ENCODE measurements around the gene VILL.
"Not testable (repeated sequence)": the region's sequence is repeated elsewhere in the genome, so short reads cannot be mapped to it uniquely, and the experiment has no call there.

VILL gene

GRCh38 chr3:38053286-38053685, 62.7 kb downstream of the VILL start:
- not testable (repeated sequence) for H3K27ac ChIP-seq; DNase-seq (ENCODE audit: low read depth, low spot score)

- DNase-seq (ENCODE audit: low read depth, low spot score); H3K27ac ChIP-seq: not testable (repeated sequence)
Measured at GRCh38 chr3:38053813-38054498, 63.4 kb downstream of the VILL start.

GRCh38 chr3:38054499-38055001, 64.0 kb downstream of the VILL start:
- H3K27ac ChIP-seq, result no peak overlapping the region
- DNase-seq (ENCODE audit: low read depth, low spot score), result no peak
